Activated naive CD4-positive, alpha-beta T cell treated with anti-CD3 and anti-CD28 coated beads for 36 hours (primary cell): Measurements from ENCODE around the gene TRPV6. TPM values are rescaled to one million over a fixed set of nuclear protein-coding genes. Genes with fewer than 3 reads are reported as not detected.

ENCODE experiments used
- CTCF ChIA-PET: fragments of 350-600 bp; sonication (Branson Sonifier 250); formaldehyde crosslinking; loops from one replicate; lab custom pipeline; 2021; ENCODE audit warnings: antibody characterized with exemption; lab: Charles Lee
- DNase-seq: peaks from one replicate; pipeline ENCODE4 v3.0.0-alpha.2; 2020
- H3K27ac Mint-ChIP-seq: one replicate; pipeline ENCODE4 v1.8.0; 2021; ENCODE audit warnings: mild to moderate bottlenecking, mixed read lengths
- H3K27me3 Mint-ChIP-seq: one replicate; pipeline ENCODE4 v1.8.0; 2021; ENCODE audit warnings: low read depth, mixed read lengths
- H3K36me3 Mint-ChIP-seq: one replicate; pipeline ENCODE4 v1.8.0; 2021; ENCODE audit warnings: low read depth, mixed read lengths
- H3K4me1 Mint-ChIP-seq: one replicate; pipeline ENCODE4 v1.8.0; 2021; ENCODE audit warnings: low read depth, mixed read lengths
- H3K4me3 Mint-ChIP-seq: one replicate; pipeline ENCODE4 v1.8.0; 2021; ENCODE audit warnings: mild to moderate bottlenecking, moderate library complexity, mixed read lengths
- H3K9me3 Mint-ChIP-seq: one replicate; pipeline ENCODE4 v1.8.0; 2021; ENCODE audit warnings: mixed read lengths
- intact Hi-C: fragments of 100-400 bp; cut with micrococcal nuclease; formaldehyde crosslinking; loops from one replicate; pipeline ENCODE4 v1.15.1; 2023
- total RNA-seq, 2 experiments: library from RNA; stranded (reverse); gene quantifications; one replicate each; pipeline ENCODE4 v1.2.3, GENCODE V29; 2021

The TRPV6 gene
- total RNA-seq, 2 experiments from 2014 or later, result not detected

DNA sequence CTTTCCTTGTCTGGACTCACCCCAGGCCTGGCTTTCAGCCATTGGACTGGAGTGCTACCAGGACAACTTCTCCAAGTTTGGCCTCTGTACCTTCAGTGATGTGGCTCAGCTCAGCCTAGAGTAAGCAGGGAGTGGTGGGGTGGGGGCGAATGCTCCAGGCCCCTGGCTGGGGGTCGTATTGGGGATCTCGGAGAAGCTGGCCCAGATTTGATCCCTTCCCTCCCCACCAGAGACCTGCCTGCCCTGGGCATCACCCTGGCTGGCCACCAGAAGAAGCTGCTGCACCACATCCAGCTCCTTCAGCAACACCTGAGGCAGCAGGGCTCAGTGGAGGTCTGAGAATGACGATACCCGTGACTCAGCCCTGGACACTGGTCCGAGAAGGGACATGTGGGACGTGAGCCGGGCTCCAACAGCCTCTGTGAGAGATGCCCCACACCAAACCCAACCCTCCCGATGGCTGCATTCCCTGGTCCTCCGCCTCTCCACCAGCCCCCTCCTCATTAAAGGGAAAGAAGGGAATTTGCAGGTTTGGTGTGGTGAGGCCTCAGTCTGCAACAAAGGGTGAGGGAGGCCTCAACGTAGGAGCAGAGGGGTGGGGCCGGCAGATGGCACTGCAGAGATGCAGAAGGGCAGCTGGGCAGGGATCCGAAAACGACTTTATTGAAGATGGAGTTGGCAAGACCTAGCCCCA, 14.8 kb downstream of the TRPV6 start:
- Mint-ChIP-seq H3K36me3 (peaks cover 7% of the 10 kb centered on the region), H3K27ac (no peak overlapping the region), H3K4me3 (no peak overlapping the region), H3K4me1 (peaks cover 2% of the 10 kb centered on the region), H3K9me3 (no peaks in the 10 kb centered on the region), H3K27me3 (no peaks in the 10 kb centered on the region)
- intact Hi-C loops, result no loop called here
- DNase-seq, result no peak
- CTCF ChIA-PET, result interaction anchor here (1.2 to 2.2 kb wide), 3 partner anchors 9 to 35 kb away, joined by 3 to 9 read pairs (median 3); no protein-coding TSS in a partner anchor

DNA sequence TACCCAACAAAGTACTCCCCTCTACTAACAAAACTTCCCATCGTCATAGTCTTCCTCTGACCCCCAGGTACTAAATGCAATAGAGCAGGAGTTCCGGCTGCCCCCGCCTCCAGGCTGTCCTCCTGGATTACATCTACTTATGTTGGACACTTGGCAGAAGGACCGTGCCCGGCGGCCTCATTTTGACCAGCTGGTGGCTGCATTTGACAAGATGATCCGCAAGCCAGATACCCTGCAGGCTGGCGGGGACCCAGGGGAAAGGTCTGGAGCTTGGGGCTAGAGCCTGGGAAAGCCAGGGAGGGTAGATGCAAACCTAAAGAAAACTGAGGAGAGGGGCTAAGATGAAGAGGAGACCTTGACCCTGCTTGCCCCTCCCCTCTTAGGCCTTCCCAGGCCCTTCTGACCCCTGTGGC, 15.4 kb downstream of the TRPV6 start:
- Mint-ChIP-seq H3K27me3 (no peaks in the 10 kb centered on the region), H3K9me3 (no peaks in the 10 kb centered on the region), H3K4me3 (no peak overlapping the region), H3K4me1 (peaks cover 2% of the 10 kb centered on the region), H3K36me3 (peaks cover 7% of the 10 kb centered on the region), H3K27ac (no peak overlapping the region)
- intact Hi-C loops, result no loop called here
- no peak for DNase-seq
- CTCF ChIA-PET, result interaction anchor here (1.2 to 2.2 kb wide), 2 partner anchors 9 to 11 kb away, joined by 3 to 9 read pairs; no protein-coding TSS in a partner anchor

DNA sequence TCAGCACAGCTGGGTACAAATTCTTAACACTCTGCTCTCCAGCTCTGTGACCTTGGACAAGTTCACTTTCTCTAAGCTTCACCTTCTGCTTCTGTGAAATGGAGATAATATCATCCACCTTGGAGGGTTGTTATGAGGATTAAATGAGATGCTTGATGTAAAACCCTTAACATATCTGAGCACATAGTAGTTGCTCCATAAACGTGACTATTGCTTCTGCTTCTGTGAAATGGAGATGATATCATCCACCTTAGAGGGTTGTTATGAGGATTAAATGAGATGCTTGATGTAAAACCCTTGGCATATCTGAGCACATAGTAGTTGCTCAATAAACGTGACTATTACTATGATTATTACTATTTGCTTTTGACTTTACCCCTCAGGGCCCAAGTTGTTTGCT, 16.1 kb downstream of the TRPV6 start:
- no peak for DNase-seq
- no peaks in the 10 kb centered on the region for H3K27me3 Mint-ChIP-seq
- peaks cover 7% of the 10 kb centered on the region for H3K36me3 Mint-ChIP-seq
- CTCF ChIA-PET, result interaction anchor here (0.6 to 2.2 kb wide), 2 partner anchors 12 to 413 kb away, joined by 3 to 9 read pairs; no protein-coding TSS in a partner anchor
- H3K4me3 Mint-ChIP-seq, result no peak overlapping the region
- H3K4me1 Mint-ChIP-seq, result peaks cover 2% of the 10 kb centered on the region
- H3K9me3 Mint-ChIP-seq, result no peaks in the 10 kb centered on the region
- H3K27ac Mint-ChIP-seq, result no peak overlapping the region
- intact Hi-C loops, result no loop called here

DNA sequence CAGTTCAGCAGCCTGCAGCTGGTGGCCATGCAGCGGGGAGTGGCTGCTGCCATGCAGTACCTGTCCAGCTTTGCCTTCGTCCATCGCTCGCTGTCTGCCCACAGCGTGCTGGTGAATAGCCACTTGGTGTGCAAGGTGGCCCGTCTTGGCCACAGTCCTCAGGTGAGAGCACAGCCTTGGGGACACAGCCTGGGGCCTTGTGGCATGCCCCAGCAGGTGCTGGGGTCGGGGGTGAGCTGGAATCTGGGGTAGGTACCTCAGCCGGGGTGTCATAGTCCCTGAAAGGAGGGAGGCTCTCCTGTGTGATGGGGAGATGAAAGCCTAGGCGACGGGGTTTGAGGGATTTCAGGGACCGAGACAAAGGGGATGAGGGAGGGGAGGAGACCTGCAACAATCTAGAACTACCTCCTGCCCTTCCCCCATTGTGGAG, 16.5 kb downstream of the TRPV6 start:
- Mint-ChIP-seq H3K4me3 (no peak overlapping the region), H3K27ac (no peak overlapping the region), H3K27me3 (no peaks in the 10 kb centered on the region), H3K4me1 (peaks cover 2% of the 10 kb centered on the region), H3K36me3 (peaks cover 7% of the 10 kb centered on the region), H3K9me3 (no peaks in the 10 kb centered on the region)
- no peak for DNase-seq
- intact Hi-C loops, result no loop called here
- CTCF ChIA-PET, result interaction anchor here (0.6 to 2.2 kb wide), 2 partner anchors 13 to 414 kb away, joined by 3 to 9 read pairs; no protein-coding TSS in a partner anchor

DNA sequence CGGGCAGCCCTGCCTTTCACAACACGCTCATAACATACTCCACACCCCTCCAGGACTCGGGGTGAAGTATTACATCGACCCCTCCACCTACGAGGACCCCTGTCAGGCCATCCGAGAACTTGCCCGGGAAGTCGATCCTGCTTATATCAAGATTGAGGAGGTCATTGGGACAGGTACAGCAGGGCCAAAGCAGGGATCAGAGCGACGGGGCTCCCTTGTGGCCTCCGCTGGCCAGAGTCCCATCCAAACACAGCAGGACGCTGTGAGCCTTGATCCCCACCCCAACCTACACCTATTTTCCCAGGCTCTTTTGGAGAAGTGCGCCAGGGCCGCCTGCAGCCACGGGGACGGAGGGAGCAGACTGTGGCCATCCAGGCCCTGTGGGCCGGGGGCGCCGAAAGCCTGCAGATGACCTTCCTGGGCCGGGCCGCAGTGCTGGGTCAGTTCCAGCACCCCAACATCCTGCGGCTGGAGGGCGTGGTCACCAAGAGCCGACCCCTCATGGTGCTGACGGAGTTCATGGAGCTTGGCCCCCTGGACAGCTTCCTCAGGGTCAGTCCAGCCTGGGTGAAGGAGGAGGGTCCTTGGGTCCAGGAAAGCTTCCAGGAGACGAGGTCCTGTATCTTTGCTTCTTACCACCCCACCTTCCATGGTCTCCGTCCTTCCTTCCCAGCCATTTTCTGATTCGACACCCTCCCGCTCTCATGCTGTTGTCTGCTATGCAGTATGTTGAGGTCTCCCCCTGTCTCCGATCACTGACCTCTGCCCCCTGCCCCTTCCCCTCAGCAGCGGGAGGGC, 17.2 kb downstream of the TRPV6 start:
- DNase-seq, result no peak
- Mint-ChIP-seq H3K27me3 (no peaks in the 10 kb centered on the region), H3K4me1 (peaks cover 2% of the 10 kb centered on the region), H3K36me3 (peaks cover 7% of the 10 kb centered on the region), H3K9me3 (no peaks in the 10 kb centered on the region), H3K4me3 (no peak overlapping the region), H3K27ac (no peak overlapping the region)
- intact Hi-C loops, result no loop called here
- CTCF ChIA-PET, result no interaction called here

DNA sequence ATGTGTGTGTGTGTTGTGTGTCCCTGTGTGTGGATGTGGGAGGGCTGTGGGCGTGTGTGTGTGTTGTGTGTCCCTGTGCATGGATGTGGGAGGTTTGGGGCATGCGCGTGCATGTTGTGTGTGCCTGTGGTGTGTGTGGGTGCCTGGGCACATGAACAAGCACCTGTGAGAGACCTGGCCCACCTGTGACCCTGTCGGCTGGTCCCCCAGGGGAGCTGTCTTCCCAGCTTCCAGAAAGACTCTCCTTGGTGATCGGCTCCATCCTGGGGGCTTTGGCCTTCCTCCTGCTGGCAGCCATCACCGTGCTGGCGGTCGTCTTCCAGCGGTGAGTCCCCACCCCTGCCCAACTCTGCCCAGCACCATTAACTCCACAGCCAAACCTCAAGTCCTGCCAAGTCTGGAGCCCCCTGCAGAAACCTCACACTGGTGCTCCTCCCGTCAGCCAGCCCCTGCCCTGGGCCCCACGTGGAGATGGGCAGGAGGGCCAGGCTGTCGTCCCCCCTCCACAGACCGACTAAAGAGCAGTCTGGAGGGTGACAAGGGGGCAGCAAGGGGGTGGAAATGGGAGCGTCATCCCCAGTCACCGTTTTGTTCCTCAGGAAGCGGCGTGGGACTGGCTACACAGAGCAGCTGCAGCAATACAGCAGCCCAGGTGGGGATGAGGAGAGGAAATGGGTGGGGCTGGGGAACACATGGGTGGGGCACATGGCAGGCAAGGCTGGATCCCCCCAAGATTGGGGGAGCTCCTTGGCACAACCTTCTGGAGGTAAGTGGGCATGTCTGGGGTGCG, 18.0 kb downstream of the TRPV6 start:
- CTCF ChIA-PET, result interaction anchor here (1.0 to 2.2 kb wide), 3 partner anchors 14 to 235 kb away, joined by 3 to 21 read pairs (median 9); no protein-coding TSS in a partner anchor
- Mint-ChIP-seq H3K4me1 (peaks cover 2% of the 10 kb centered on the region), H3K4me3 (no peak overlapping the region), H3K27me3 (no peaks in the 10 kb centered on the region), H3K36me3 (peaks cover 7% of the 10 kb centered on the region), H3K27ac (no peak overlapping the region), H3K9me3 (no peaks in the 10 kb centered on the region)
- intact Hi-C loops, result loop anchor here (2.0 kb wide), 1 partner anchor 235 kb away; no protein-coding TSS in a partner anchor
- no peak for DNase-seq

DNA sequence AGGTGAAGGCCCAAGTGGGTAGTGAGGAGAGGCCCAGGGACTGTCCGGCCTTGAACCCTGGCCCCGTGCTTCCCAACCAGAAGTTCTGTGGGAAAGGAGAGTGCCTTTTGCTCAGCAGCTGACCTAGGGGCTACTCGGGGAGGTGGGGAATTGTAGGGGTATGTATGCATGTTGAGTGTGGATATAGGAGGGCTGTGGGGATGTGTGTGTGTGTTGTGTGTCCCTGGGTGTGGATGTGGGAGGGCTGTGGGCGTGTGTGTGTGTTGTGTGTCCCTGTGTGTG, 18.5 kb downstream of the TRPV6 start:
- no peaks in the 10 kb centered on the region for H3K9me3 Mint-ChIP-seq
- no peak overlapping the region for H3K27ac Mint-ChIP-seq

DNA sequence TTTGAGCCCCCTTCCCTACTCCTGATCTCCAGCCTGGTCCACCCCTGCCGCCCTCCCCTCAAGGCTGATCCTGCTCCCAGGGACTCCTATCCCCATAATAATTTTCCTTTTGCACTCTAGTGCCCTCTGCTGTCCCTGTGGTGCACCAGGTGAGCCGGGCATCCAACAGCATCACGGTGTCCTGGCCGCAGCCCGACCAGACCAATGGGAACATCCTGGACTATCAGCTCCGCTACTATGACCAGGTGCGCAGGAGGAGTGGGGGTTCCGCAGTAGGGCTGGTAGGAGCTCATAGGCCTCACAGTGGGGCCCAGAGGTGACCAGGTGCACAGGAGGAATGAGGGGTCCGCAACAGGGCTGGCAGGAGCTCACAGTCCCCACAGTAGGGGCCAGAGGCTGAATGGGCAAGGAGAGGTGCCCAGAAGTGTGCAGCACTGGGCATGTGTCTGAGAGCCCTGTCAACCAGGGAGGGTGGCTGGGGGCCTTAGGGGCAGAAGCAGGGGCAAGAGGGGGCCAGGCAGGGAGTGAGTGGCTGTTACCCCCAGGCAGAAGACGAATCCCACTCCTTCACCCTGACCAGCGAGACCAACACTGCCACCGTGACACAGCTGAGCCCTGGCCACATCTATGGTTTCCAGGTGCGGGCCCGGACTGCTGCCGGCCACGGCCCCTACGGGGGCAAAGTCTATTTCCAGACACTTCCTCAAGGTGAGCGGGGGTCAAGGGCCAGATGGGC, 19.0 kb downstream of the TRPV6 start:
- H3K27me3 Mint-ChIP-seq, result no peaks in the 10 kb centered on the region

More for the DNA sequence above, 18.5 kb downstream of the TRPV6 start:
- intact Hi-C loops, result loop anchor here (2.0 kb wide), 1 partner anchor 234 kb away; no protein-coding TSS in a partner anchor
- CTCF ChIA-PET, result interaction anchor here (1.0 to 2.7 kb wide), 9 partner anchors 9 to 235 kb away, joined by 3 to 21 read pairs (median 6); partner anchors contain the start of gene EPHB6
- no peaks in the 10 kb centered on the region for H3K27me3 Mint-ChIP-seq
- no peak overlapping the region for H3K4me3 Mint-ChIP-seq
- H3K36me3 Mint-ChIP-seq, result peaks cover 9% of the 10 kb centered on the region
- DNase-seq, result no peak
- peaks cover 2% of the 10 kb centered on the region for H3K4me1 Mint-ChIP-seq

DNA sequence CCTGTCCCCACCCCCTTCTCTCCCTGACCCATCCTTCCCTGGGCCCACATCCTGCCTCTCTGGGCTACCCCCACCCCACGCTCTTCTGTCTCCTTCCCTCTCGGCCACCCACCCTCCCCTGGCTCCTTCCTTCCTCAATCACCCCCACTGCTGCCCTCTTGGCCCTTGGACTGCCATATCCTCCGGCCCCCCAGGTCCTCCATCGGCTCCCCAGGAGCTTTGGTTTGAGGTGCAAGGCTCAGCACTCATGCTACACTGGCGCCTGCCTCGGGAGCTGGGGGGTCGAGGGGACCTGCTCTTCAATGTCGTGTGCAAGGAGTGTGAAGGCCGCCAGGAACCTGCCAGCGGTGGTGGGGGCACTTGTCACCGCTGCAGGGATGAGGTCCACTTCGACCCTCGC, 19.8 kb downstream of the TRPV6 start:
- Mint-ChIP-seq H3K4me3 (no peak overlapping the region), H3K27ac (no peak overlapping the region)

More for the DNA sequence above, 19.0 kb downstream of the TRPV6 start:
- H3K4me3 Mint-ChIP-seq, result no peak overlapping the region
- peak; percentile 27 for DNase-seq
- peak overlapping the region; percentile 46 for H3K27ac Mint-ChIP-seq
- CTCF ChIA-PET, result interaction anchor here (0.5 to 2.7 kb wide), 18 partner anchors 8 to 564 kb away, joined by 3 to 21 read pairs (median 5); partner anchors contain the start of gene EPHB6
- peaks cover 9% of the 10 kb centered on the region for H3K36me3 Mint-ChIP-seq
- peaks cover 2% of the 10 kb centered on the region for H3K4me1 Mint-ChIP-seq
- no peaks in the 10 kb centered on the region for H3K9me3 Mint-ChIP-seq
- intact Hi-C loops, result loop anchor here (1.0 to 2.0 kb wide), 3 partner anchors 12 to 331 kb away; no protein-coding TSS in a partner anchor

DNA sequence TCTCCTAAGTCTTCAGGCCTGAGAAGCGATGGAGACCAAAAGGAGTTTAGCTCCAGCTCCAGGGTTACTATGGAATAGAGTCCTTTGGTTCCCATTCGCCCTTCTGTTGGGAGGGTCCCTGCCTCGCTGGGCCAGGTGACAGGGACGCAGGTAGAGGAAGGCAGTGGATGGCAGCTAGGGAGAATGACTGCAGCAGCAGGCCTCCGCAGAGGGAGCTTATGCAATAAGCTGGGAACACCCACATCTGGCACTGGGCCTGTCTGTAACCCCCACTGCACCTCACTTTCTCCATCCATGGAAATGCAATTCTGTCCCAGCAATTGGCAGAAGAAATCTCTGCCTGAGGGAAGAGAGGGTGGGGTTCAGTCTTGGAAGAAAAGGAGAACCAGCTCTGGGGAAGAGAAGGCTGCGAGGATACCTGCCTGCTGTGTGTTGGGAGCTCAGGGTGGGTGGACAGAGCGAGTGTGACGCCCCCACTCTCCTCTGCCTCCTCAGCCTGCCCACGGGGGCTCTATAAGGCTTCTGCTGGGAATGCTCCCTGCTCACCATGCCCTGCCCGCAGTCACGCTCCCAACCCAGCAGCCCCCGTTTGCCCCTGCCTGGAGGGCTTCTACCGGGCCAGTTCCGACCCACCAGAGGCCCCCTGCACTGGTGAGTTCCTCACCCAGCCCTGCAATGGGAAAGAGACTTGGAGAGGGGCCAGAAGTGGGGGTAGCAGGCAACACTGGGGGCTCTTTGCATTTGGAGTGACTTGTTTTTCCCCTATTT, 20.4 kb downstream of the TRPV6 start:
- H3K27ac Mint-ChIP-seq, result no peak overlapping the region
- intact Hi-C loops, result no loop called here
- no peak overlapping the region for H3K4me3 Mint-ChIP-seq
- H3K36me3 Mint-ChIP-seq, result peaks cover 7% of the 10 kb centered on the region
- DNase-seq, result no peak
- no peaks in the 10 kb centered on the region for H3K27me3 Mint-ChIP-seq
- no peaks in the 10 kb centered on the region for H3K9me3 Mint-ChIP-seq
- H3K4me1 Mint-ChIP-seq, result peaks cover 2% of the 10 kb centered on the region
- CTCF ChIA-PET, result interaction anchor here (0.8 to 2.7 kb wide), 11 partner anchors 14 to 562 kb away, joined by 3 to 21 read pairs (median 5); no protein-coding TSS in a partner anchor

More for the DNA sequence above, 19.8 kb downstream of the TRPV6 start:
- H3K27me3 Mint-ChIP-seq, result no peaks in the 10 kb centered on the region
- peaks cover 7% of the 10 kb centered on the region for H3K36me3 Mint-ChIP-seq
- CTCF ChIA-PET, result interaction anchor here (0.8 to 2.7 kb wide), 17 partner anchors 8 to 563 kb away, joined by 3 to 21 read pairs (median 5); partner anchors contain the start of gene EPHB6
- H3K4me1 Mint-ChIP-seq, result peaks cover 2% of the 10 kb centered on the region
- no peak for DNase-seq
- intact Hi-C loops, result loop anchor here (1.0 to 2.0 kb wide), 3 partner anchors 11 to 330 kb away; no protein-coding TSS in a partner anchor
- no peaks in the 10 kb centered on the region for H3K9me3 Mint-ChIP-seq
